DMS79 treated with DMSO at 0.1 percent for 48 hours (cell line): ENCODE results near the gene ALX3.

ENCODE experiments used
- DNase-seq: peaks from one replicate; lab custom pipeline; 2025; lab: John Stamatoyannopoulos, UW

ALX3 gene

GRCh38 chr1:110070671-110071242, at the start of gene ALX3:
Gene ALX3 (minus strand): TSS chr1:110070672. CDS start chr1:110070612, 60 bp downstream.
- DNase-seq: no peak

GRCh38 chr1:110119843-110120242, 49.4 kb upstream of the ALX3 start:
- no peak for DNase-seq

- DNase-seq: no peak
Observed at GRCh38 chr1:110118636-110119396, 48.3 kb upstream of the ALX3 start.

GRCh38 chr1:110114784-110115183, 44.3 kb upstream of the ALX3 start:
- no peak for DNase-seq

- DNase-seq: no peak
Observed at GRCh38 chr1:110114173-110114572, 43.7 kb upstream of the ALX3 start.

- no peak for DNase-seq
Observed at GRCh38 chr1:110113551-110113950, 43.1 kb upstream of the ALX3 start.

- no peak for DNase-seq
Observed at GRCh38 chr1:110112656-110113055, 42.2 kb upstream of the ALX3 start.

GRCh38 chr1:110112143-110112542, 41.7 kb upstream of the ALX3 start, which contains the start of gene UBL4B:
Gene UBL4B (plus strand): TSS chr1:110112443. CDS start chr1:110112535, 92 bp downstream.
- no peak for DNase-seq

GRCh38 chr1:110111081-110111480, 40.6 kb upstream of the ALX3 start:
- DNase-seq: no peak

GRCh38 chr1:110107867-110108469, 37.5 kb upstream of the ALX3 start:
- DNase-seq: no peak

GRCh38 chr1:110106013-110106941, 35.8 kb upstream of the ALX3 start:
- peak; percentile 62 for DNase-seq

GRCh38 chr1:110102081-110102480, 31.6 kb upstream of the ALX3 start:
- DNase-seq: no peak

GRCh38 chr1:110100335-110100734, 29.9 kb upstream of the ALX3 start:
- DNase-seq: no peak

GRCh38 chr1:110098222-110099026, 28.0 kb upstream of the ALX3 start:
- no peak for DNase-seq

- no peak for DNase-seq
Observed at GRCh38 chr1:110097507-110098221, 27.2 kb upstream of the ALX3 start.

GRCh38 chr1:110094931-110095654, 24.6 kb upstream of the ALX3 start:
- no peak for DNase-seq

- DNase-seq: no peak
Observed at GRCh38 chr1:110092991-110093390, 22.5 kb upstream of the ALX3 start.

GRCh38 chr1:110091791-110092190, 21.3 kb upstream of the ALX3 start:
- no peak for DNase-seq

- no peak for DNase-seq
Observed at GRCh38 chr1:110091381-110091780, 20.9 kb upstream of the ALX3 start.
